ENCODE measurements around the gene PODXL2.

PODXL2 gene

GRCh38 chr3:127711021-127711695, 82.2 kb downstream of the PODXL2 start:
- no peak for DNase-seq

- no peak for DNase-seq
These were observed 82.9 kb downstream of the PODXL2 start for GRCh38 chr3:127711896-127712295.

- no peak for DNase-seq
These were observed 83.5 kb downstream of the PODXL2 start for GRCh38 chr3:127712461-127712860.

GRCh38 chr3:127712881-127713771, 84.1 kb downstream of the PODXL2 start:
- no peak for DNase-seq

- no peak for DNase-seq
These were observed 85.2 kb downstream of the PODXL2 start for GRCh38 chr3:127714125-127714571.

GRCh38 chr3:127714866-127715265, 85.9 kb downstream of the PODXL2 start:
- no peak for DNase-seq

- no peak for DNase-seq
These were observed 86.5 kb downstream of the PODXL2 start for GRCh38 chr3:127715532-127715931.

GRCh38 chr3:127716384-127716783, 87.4 kb downstream of the PODXL2 start:
- DNase-seq: no peak

- DNase-seq: peak; percentile 79
These were observed 88.6 kb downstream of the PODXL2 start for GRCh38 chr3:127717357-127718244.

- no peak for DNase-seq
These were observed 89.4 kb downstream of the PODXL2 start for GRCh38 chr3:127718245-127718915.

GRCh38 chr3:127718916-127719290, 89.9 kb downstream of the PODXL2 start:
- DNase-seq: no peak

GRCh38 chr3:127719369-127719768, 90.4 kb downstream of the PODXL2 start:
- no peak for DNase-seq

- no peak for DNase-seq
These were observed 91.3 kb downstream of the PODXL2 start for GRCh38 chr3:127720161-127720823.

GRCh38 chr3:127720985-127721935, 92.3 kb downstream of the PODXL2 start:
- DNase-seq: no peak

GRCh38 chr3:127722091-127722784, 93.3 kb downstream of the PODXL2 start:
- no peak for DNase-seq

Measured in fibroblast of skin of right biceps (primary cell).